ENCODE results near the gene OSCAR.
"Not testable (repeated sequence)": the region's sequence is repeated elsewhere in the genome, so short reads cannot be mapped to it uniquely, and the experiment has no call there.

OSCAR gene

DNA sequence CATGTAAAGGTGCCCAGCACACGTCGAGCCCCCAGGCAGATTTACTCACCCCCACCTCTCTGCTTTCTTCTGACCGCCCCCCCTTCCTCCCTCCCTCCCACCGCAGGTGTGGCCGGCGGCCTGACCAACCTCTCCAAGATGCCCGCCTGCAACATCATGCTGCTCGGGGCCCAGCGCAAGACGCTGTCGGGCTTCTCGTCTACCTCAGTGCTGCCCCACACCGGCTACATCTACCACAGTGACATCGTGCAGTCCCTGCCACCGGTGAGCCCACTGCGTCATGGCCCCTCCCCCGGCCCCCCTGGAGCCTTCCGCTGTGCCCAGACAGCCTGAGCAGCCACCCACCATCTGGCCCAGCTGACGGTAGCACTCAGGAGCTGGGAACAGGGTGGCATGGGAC, 23.8 kb upstream of the OSCAR start:
- DNase-seq = no peak

DNA sequence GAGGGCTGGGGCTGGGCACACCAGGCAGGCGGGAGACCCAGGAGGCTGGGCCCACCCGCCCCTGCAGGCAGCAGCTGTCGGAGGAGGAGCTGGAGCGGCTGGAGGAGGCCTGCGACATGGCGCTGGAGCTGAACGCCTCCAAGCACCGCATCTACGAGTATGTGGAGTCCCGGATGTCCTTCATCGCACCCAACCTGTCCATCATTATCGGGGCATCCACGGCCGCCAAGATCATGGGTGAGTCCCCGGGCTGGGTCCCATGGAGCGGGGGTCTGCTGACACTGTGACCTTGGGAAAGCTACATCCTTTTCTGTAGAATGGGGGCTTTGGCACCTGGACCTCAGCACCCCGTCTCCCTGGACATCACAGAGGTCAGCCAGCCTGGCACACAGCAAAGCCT, 23.1 kb upstream of the OSCAR start:
- DNase-seq = no peak

DNA sequence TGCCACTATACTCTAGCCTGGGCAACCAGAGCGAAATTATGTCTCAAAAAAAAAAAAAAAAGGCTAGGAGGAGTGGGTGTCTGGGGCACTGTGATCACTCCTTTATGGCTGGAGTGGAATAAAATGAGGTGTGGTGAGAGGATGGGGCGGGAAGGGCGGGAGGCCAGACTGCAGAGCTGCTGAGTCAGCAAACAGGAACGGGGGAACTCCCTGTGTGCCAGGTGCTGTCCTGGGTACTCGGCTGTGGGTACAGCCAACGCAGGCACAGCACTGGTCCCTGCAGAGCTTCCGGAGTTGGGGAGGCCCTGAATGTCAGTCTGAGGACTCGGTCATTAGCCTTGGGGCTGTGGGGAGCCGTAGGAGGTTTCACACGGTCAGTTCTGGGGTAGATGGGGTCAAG, 20.7 kb upstream of the OSCAR start:
- DNase-seq = no peak

- peak; percentile 99 for DNase-seq
Observed at GRCh38 chr19:54115109-54116063, 14.8 kb upstream of the OSCAR start, which contains the start of the genes PRPF31 and TFPT. Gene PRPF31, plus strand, starts transcription at chr19:54115754. Its CDS starts 2,525 bp downstream, at chr19:54118279. Gene TFPT, minus strand, starts transcription at chr19:54115657. Its CDS starts 388 bp downstream, at chr19:54115269.

DNA sequence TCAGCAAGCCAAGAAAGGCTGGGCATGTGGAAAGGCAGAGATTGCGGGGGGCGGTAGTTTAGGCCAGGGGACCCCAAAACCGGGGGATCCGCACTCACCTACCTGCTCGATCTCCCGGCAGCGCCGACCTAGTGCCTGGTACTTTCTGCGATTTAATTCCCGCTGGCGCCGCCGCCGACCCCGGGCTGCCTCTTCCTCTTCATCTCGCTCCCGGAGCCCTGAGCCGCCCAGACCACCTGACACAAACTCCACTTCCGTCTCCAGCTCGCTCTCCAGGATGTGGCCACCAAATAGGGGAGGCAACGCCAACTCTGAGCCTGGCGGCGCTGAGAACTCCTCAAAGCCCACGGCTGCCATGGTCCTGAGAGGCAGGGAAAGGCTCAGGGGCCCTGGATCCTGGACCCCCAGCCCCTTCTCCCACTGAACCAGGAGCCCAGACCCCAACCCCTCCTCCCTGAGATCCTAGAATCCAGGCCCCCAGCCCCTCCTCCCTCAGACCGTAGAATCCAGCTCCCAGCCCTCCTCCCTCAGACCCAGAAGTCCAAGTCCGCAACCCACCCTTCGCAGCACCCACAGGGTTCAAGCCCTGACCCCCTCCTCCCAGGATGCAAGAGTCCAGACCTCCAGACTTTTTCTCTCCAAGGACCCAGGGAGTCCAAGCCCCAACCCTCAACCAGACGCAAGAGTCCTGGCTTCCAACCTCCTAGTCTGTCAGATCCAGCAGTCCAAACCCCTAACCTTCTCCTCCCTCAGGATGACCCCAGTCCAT, 13.9 kb upstream of the OSCAR start:
- DNase-seq = peak; percentile 83

DNA sequence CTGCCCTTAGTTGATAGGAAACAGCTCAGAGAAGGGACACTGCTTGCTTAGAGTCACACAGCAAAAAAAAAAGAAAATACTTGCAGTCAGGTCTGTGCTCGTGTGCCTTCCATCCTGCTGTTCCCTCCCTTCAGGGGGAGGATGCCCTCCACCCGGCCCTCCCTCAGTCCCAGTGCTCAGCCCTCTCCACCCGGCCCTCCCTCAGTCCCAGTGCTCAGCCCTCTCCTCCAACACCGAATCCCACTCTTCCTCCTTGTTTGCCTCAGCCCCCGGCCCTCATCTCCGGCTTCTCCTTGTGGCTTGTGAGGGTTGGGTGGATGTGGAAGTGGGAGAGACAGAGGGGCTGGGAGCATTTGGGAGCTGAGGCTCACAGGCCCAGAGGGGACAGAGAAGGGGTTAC, 9.0 kb upstream of the OSCAR start:
- DNase-seq = no peak

- DNase-seq = no peak
Observed at GRCh38 chr19:54108496-54108895, 7.9 kb upstream of the OSCAR start.

- DNase-seq = no peak
Observed at GRCh38 chr19:54107876-54108490, 7.4 kb upstream of the OSCAR start.

DNA sequence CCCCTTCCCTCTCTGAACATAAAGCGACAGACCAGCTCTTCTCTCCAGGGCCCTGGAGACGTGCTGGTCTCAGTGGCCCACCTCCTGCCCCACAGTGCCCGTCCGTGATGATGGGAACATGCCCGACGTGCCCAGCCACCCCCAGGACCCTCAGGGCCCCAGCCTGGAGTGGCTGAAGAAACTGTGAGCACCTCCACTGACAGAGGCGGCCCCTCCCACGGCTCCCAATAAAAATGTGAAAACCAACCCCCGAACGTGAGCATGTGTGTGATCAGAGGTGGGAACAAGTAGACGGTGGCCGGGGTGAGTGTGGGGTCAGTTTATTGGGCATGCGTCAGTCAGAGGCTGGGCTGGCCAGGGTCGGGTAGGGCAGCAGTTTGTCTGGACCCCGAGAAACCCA, 6.1 kb upstream of the OSCAR start:
- DNase-seq = no peak

DNA sequence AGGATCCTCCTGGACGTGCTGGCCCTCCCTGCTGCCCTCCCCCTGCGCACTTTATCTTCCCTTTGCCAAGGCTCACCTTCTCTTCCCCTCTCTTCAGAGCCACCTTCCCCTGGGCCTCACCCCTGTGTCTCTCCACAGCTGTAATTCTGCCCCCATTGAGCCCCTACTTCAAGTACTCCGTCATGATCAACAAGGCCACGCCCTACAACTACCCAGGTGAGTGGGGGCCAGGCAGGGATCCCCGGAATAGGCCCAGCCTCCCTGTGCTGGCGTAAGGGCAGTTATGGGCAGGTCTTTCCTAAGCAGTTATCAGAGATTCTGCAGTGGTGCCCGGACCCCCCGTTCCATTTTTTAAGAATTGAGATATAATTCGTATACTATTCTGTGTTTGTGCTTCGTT, 5.2 kb upstream of the OSCAR start:
- no peak for DNase-seq

GRCh38 chr19:54104998-54105715, 4.6 kb upstream of the OSCAR start:
- no peak for DNase-seq

GRCh38 chr19:54102421-54103169, 2.0 kb upstream of the OSCAR start, which contains the start of gene NDUFA3:
Gene NDUFA3, plus strand, starts transcription at chr19:54102855. Its CDS starts 24 bp downstream, at chr19:54102879.
- DNase-seq = peak; percentile 99

DNA sequence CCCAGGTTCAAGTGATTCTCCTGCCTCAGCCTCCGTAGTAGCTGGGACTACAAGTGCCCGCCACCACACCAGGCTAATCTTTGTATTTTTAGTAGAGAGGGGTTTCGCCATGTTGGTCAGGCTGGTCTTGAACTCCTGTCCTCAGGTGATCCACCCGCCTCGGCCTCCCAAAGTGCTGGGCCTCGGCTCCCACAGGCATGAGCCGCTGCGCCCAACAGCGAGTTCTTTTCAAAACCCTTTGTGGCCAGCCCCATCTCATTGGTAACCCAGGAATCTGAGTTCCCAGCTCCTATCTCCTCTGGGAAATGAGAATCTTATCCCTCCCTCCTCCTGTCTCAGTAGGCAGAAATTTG, 724 bp downstream of the OSCAR start:
- DNase-seq = not testable (repeated sequence)

- DNase-seq = no peak
Observed at GRCh38 chr19:54099190-54099902, 1.3 kb downstream of the OSCAR start.

- DNase-seq = peak; percentile 67
Observed at GRCh38 chr19:54096617-54097106, 3.9 kb downstream of the OSCAR start.

DNA sequence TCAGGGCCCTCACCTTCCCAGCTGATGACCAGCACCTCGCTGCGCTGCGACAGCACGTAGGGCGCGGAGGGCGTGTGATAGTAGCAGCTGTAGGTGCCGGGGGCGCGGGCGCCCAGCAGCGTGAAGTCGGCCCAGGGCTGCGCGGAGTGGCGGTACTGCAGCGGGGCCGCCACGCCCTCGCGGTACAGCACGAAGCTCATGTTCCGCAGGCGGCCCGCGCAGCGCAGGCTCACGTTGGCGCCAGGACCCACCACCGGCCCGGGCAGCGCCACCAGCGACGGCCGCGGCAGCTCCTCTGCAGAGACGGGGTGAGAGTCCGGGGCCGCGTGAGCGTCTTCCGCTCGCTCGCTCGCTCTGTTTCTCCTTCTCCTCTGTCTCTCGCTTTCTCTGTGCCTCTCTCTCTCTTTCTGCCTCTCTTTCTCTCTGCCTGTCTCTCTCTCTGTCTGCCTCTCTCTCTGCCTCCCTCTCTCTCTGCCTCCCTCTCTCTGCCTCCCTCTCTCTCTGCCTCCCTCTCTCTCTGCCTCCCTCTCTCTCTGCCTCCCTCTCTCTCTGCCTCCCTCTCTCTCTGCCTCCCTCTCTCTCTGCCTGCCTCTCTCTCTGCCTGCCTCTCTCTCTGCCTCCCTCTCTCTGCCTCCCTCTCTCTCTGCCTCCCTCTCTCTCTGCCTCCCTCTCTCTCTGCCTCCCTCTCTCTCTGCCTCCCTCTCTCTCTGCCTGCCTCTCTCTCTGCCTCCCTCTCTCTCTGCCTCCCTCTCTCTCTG, 4.6 kb downstream of the OSCAR start:
- DNase-seq = peak; percentile 51

DNA sequence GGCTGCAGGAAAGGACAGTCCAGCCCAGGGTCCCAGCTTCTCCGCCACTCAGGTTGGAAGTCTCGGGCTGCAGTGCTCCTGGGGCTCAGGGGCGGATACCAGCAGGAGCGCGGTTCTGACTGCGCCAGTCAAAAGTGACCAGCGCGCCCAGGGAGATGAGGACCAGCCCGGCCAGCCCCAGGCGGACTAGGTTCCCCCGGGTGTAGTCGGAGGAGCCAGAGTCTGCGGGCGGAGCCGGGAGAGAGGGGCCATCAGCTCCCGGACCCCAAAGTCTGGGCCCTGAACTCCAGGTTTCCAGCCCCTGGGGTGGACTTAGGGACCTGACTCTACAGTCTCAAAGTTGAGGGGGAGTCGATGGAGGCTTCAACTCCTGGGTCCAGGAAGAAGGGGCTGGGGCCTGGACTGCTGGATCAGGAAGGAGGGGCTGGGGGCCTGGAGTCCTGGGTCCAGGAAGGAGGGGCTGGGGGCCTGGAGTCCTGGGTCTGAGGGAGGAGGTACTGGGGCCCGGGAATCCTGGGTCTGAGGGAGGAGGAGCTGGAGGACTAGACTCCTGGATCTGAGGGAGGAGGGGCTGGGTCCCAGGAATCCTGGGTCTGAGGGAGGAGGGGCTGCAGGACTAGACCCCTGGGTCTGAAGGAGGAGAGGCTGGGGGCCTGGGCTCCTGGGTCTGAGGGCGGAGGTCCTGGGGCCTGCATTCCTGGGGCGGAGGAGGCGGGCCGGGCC, 5.3 kb downstream of the OSCAR start:
- no peak for DNase-seq

DNA sequence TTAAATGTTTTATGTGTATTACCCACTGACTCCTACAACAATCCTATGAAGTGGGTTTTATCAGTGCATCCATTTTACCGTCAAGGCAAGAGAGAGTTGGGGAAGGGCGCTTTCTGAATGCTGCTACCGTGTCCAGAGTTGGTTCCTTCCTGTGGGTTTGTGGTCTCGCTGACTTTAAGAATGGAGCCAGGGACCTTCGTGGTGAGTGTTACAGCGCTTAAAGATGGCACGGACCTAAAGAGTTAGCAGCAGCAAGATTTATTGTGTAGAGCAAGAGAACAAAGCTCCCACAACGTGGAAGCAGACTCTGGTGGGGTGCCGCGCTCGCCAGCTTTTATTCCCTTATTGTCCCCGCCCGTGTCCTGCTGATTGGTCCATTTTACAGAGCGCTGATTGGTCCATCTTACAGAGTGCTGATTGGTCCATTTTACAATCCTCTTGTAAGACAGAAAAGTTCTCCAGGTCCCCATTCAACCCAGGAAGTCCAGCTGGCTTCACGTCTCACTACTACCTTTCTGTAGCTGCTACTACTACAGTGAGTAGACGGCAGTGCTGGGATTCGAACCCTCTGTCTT, 6.1 kb downstream of the OSCAR start:
- no peak for DNase-seq

DNA sequence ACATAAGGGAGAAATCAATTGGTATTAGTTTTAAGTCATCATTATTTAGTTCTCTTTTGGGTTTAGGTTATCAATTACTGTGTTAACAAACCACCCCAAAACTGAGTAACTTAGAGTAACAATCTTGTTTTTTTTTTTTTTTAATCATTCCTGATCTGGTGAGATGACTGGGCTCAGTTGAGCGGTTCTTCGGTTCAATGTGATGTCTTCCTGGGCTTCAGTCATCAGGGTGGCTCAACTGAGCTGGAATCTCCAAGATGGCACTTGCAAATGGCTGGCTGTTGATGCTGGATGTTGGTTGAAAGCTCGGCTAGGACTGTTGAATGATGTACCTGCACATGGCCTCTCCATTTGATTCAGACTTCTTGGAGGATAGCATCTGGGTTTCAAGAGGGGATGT, 16.2 kb downstream of the OSCAR start:
- DNase-seq = no peak
